HUES6 (cell line): ENCODE results near the gene SOCS4.
"Not testable (repeated sequence)": the region's sequence is repeated elsewhere in the genome, so short reads cannot be mapped to it uniquely, and the experiment has no call there.

Experiments
- H3K27ac ChIP-seq: 2 replicates; pipeline ENCODE4 v1.7.0; 2013; ENCODE audit warnings: low read depth, mild to moderate bottlenecking, low read length, inconsistent platforms
- H3K27me3 ChIP-seq: 2 replicates; pipeline ENCODE4 v1.6.1; 2013; ENCODE audit warnings: low read length; ENCODE audit not compliant: control insufficient read depth, insufficient read depth
- H3K36me3 ChIP-seq: 2 replicates; pipeline ENCODE4 v1.6.1; 2013; ENCODE audit warnings: low read length; ENCODE audit not compliant: control insufficient read depth, insufficient read depth
- H3K4me1 ChIP-seq: 2 replicates; pipeline ENCODE4 v1.6.1; 2013; ENCODE audit warnings: low read length; ENCODE audit not compliant: control insufficient read depth, insufficient read depth
- H3K4me3 ChIP-seq: 2 replicates; pipeline ENCODE4 v1.5.1; 2013; ENCODE audit warnings: low read depth, low read length
- H3K9ac ChIP-seq: one replicate; pipeline ENCODE4 v1.6.1; 2013; ENCODE audit warnings: mild to moderate bottlenecking, low read length
- H3K9me3 ChIP-seq: 2 replicates; pipeline ENCODE4 v1.6.1; 2013; ENCODE audit warnings: low read depth, low read length; ENCODE audit not compliant: control insufficient read depth, insufficient read depth

Gene SOCS4

DNA sequence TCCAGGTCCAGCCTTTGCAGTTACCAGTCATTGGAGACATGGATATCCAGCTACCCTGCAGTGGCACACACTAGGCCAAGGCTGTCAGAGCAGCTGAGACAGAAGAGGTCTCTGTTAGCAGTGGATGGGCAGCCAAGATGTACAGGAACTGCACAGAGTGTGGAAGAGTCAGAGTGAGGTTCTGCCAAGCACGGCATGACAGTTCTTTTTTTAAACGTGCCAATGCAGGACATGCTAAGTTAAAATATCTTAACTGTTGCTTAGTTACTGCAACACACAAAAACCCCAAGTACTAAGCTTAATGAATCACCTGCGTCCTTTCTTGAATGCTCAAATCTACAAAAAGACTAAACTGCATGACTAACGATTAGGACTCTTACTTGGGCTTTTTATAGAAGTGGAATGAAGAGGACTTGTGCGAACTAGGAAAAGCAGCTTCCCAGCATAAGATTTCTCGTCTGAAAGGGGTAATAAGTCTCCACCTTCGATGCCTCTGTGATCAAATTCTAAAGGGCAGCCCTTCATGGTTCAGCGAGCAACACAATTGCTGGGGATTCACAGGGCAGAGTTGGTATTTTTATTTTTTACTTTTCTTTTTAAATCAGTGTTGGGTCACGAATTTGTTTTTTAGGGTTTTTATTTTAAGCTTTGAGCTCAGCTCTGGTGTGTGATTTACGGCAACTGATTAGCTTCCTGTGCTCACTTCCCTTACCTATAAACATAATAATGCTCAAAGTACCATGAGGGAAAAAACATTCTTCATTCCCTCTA is 45.0 kb downstream of the SOCS4 start:
- H3K27me3 ChIP-seq = no peaks in the 10 kb centered on the region
- H3K27ac ChIP-seq = no peak overlapping the region

DNA sequence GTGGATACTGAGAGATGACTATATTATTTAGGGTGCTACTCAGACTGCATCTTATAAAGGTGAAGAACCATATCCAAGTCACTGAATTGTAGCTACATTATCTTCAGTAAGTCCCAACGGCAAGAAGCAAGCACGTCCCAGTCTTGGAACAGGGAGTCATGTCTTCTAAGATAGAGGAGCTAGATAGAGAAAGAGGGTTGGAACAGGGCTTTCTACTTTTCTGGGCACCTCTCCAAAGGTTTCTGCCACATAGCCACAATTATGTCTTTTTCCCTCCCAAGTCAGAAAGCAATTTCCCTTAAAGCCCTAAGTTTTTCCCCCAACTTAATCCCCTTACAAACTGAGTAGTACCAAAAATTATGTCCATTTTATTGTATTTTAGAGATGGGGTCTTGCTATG is 46.8 kb downstream of the SOCS4 start:
- no peak overlapping the region for H3K4me3 ChIP-seq
- no peak overlapping the region for H3K27ac ChIP-seq
- H3K4me1 ChIP-seq = peaks cover 9% of the 10 kb centered on the region; the same call in 1 of the 2 replicates
- no peak overlapping the region for H3K9ac ChIP-seq
- H3K27me3 ChIP-seq = no peaks in the 10 kb centered on the region
- 0 out of 2 replicates have a peak, but pooled peaks cover 3% of the 10 kb centered on the region for H3K36me3 ChIP-seq
- H3K9me3 ChIP-seq = no peaks in the 10 kb centered on the region

More for the DNA sequence above, 45.0 kb downstream of the SOCS4 start:
- Histone ChIP-seq H3K36me3 (0 out of 2 replicates have a peak, but pooled peaks cover 3% of the 10 kb centered on the region), H3K4me3 (no peak overlapping the region), H3K9ac (no peak overlapping the region), H3K4me1 (peaks cover 9% of the 10 kb centered on the region; the same call in 1 of the 2 replicates), H3K9me3 (no peaks in the 10 kb centered on the region)

DNA sequence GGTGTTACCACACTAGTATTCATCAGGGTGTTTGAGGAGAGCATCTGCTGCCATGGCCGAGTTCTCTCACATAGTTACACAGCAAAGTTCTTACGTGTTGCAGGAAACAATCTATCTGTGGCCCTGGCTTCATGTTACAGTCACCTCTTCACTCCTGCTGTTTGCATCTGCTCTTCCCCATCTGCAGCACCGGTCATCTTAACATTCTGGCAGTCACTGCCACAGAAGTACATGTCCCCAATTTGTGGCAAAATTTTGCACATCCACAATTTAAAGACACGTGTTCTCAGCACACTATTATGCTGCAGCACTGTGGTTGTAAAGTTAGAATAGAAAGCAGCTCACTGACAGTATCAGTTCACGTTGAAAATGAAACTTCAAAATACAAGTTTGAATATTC is 47.6 kb downstream of the SOCS4 start:
- Histone ChIP-seq H3K27me3 (no peaks in the 10 kb centered on the region), H3K9ac (no peak overlapping the region), H3K27ac (no peak overlapping the region), H3K4me3 (no peak overlapping the region), H3K36me3 (0 out of 2 replicates have a peak, but pooled peaks cover 1% of the 10 kb centered on the region), H3K9me3 (no peaks in the 10 kb centered on the region), H3K4me1 (peaks cover 9% of the 10 kb centered on the region; the same call in 1 of the 2 replicates)

DNA sequence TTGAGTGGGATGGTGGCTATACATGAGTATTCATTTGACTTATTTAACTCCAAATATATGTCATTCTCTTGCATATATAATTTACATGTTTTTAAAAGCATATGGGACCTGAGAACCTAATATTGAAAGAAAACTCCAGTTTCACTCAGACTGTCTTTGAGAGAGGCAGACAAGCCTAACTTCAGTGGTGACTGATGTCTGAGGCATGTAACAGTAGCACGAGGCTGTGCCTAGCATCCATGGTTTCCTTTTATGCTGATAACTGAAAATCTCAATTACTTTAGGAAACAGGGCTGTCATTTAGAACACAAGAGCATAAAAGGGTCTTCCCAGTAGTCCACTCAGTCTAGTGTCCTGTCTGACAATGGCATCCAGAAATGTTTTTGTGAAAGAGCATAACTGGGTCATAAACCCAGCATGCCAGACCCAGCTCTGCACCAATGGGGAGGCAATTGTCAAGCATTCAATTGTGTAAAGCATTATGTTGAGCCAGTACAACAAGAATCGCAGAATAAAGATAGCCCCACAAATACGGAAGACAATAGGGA is 48.7 kb downstream of the SOCS4 start:
- H3K9me3 ChIP-seq = no peaks in the 10 kb centered on the region
- no peaks in the 10 kb centered on the region for H3K27me3 ChIP-seq
- H3K27ac ChIP-seq = no peak overlapping the region
- H3K4me1 ChIP-seq = peaks cover 9% of the 10 kb centered on the region; the same call in 1 of the 2 replicates
- no peak overlapping the region for H3K4me3 ChIP-seq
- no peak overlapping the region for H3K9ac ChIP-seq
- H3K36me3 ChIP-seq = no peaks in the 10 kb centered on the region

DNA sequence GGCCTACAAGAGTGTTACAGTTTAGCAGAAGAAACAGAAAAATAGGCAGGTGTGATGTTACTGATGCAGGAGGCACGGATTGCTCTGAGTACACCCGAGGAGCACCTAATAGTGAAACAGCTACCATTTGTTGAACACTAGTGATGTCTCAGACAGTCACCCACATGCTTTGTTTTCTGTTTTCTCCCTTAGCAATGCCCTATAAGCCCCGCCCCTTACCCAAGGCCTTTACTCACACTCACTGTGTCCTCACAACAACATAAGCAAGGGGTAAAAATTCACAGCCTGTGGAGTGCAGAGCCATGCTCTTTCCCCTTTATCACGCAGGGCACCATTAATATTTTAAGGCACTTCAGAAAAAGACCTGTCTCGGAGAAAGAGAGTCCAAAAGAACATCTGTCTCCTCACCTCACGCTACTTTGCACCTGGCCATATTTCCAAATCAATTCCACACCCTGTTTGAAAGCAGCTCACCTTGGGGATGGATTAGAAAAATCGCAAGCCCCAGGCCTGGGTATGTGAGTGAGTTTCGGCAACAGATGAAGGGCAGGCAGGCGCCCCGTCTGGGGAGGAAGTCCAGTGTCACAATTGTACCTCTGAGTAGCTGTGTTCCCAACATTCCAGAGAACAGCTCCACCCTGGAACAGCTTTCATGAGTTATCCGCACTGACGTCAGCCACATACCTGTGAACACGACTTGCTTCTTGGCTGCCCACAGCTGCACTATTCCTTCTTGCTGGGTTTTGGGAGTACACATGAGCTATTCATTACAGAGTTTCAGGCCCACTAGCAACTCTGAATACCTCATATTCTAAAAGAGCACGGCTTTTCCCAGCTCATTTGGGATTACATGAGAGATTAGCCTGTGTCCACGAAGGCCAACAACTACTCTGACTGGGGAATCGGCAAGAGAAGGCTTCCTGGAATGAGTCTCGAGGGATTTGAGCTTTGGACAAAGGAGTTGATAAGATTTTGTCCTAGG is 50.4 kb downstream of the SOCS4 start:
- Histone ChIP-seq H3K27me3 (no peaks in the 10 kb centered on the region), H3K27ac (no peak overlapping the region), H3K9me3 (no peaks in the 10 kb centered on the region), H3K9ac (no peak overlapping the region), H3K36me3 (no peaks in the 10 kb centered on the region), H3K4me3 (no peak overlapping the region), H3K4me1 (peaks cover 2% of the 10 kb centered on the region; the same call in 1 of the 2 replicates)

DNA sequence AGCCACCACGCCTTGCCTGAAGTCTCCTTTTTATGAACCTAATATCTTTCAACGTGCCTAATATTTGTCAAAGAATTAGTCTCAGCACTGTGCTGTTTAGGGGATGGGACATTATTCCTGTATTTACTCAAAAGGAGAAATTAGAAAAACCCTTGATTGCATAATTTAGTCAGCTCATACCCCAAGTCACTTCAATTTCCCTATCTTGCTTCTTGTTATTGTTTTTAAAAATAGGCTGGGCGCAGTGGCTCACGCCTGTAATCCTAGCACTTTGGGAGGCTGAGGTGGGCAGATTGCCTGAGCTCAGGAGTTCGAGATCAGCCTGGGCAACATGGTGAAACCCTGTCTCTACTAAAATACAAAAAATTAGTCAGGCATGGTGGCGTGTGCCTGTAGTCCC is 52.9 kb downstream of the SOCS4 start:
- not testable (repeated sequence) for H3K27ac ChIP-seq, H3K9ac ChIP-seq, H3K27me3 ChIP-seq

DNA sequence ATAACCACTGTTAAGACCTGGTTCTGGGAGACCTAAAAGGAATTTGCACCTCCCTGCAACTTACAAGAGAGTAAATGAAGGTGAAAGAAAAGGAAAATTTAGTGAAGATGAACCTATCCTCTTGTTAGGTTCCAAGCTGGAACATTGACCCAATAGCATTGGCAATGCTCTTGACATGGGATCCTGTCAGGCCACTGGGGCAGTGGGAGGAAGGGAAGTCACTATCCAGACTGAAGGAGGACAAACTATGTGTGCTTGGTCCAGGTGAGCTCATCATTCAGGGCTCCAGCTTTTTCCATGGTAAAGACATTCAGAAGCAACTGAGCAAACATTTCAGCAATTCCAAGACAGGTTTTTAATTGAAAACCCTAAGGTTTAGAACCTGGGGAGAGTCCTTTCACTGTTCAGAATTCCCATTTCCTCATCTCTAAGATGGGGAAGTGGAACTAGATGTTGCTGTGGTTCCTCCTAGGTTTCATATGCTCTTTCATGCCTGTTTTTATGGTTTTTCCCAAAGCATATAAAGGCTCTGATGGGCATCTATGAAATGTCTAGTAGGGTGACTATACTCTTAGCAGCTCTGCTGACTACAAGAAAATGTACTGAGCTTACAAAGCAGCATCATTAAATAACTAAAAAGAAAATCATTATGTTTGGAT is 57.5 kb downstream of the SOCS4 start:
- Histone ChIP-seq H3K9me3 (no peaks in the 10 kb centered on the region; the same call in 1 of the 2 replicates), H3K27me3 (no peaks in the 10 kb centered on the region), H3K27ac (no peak overlapping the region), H3K4me3 (no peak overlapping the region), H3K4me1 (no peaks in the 10 kb centered on the region), H3K36me3 (no peaks in the 10 kb centered on the region), H3K9ac (no peak overlapping the region)

More for the DNA sequence above, 52.9 kb downstream of the SOCS4 start:
- H3K4me3 ChIP-seq, H3K36me3 ChIP-seq, H3K4me1 ChIP-seq, H3K9me3 ChIP-seq: not testable (repeated sequence)

DNA sequence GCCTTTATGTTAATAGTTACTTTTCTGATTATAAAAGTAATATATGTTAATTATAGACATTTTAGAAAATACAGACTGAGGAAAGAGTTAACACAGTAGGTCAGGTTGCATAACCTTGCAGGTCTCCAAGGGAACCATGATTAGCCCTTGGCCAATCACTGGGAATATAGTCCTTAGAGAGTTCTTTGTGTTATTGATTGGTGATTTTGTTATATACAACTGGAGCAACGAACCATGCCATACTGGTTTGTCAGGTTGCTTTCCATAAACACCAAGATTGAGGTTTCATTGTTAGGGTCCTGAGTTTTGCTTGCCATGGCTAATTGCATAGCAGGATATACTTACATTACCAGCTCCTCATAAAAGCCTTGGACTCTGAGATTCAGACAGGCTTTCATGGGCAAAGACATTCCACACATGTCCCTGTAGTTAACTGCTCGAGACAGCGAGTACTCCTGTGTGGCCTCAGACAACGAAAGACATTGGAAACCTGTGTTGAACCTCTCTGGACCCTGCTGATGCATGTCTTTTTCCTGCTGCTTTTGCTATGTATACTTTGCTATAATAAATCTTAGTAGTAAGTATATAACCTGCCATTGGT is 58.1 kb downstream of the SOCS4 start:
- H3K4me1 ChIP-seq = no peaks in the 10 kb centered on the region
- no peak overlapping the region for H3K9ac ChIP-seq
- no peaks in the 10 kb centered on the region for H3K27me3 ChIP-seq
- H3K36me3 ChIP-seq = no peaks in the 10 kb centered on the region
- no peaks in the 10 kb centered on the region; the same call in 1 of the 2 replicates for H3K9me3 ChIP-seq
- no peak overlapping the region for H3K4me3 ChIP-seq
- no peak overlapping the region for H3K27ac ChIP-seq

DNA sequence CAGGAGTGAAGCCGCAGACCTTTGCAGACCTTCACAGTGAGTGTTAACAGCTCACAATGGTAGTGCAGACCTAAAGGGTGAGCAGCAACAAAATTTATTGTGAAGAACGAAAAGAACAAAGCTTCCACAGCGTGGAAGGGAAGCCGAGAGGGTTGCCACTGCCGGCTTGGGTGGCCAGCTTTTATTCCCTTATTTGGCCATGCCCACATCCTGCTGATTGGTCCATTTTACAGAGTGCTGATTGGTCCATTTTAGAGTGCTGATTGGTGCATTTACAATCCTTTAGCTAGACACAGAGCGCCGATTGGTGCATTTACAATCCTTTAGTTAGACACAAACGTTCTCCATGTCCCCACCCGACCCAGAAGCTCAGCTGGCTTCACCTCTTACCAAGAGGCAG is 59.9 kb downstream of the SOCS4 start:
- H3K36me3 ChIP-seq = no peaks in the 10 kb centered on the region
- H3K27me3 ChIP-seq = no peaks in the 10 kb centered on the region
- H3K9me3 ChIP-seq = no peaks in the 10 kb centered on the region; the same call in 1 of the 2 replicates
- no peak overlapping the region for H3K4me3 ChIP-seq
- no peaks in the 10 kb centered on the region for H3K4me1 ChIP-seq
- no peak overlapping the region for H3K27ac ChIP-seq
- H3K9ac ChIP-seq = no peak overlapping the region

DNA sequence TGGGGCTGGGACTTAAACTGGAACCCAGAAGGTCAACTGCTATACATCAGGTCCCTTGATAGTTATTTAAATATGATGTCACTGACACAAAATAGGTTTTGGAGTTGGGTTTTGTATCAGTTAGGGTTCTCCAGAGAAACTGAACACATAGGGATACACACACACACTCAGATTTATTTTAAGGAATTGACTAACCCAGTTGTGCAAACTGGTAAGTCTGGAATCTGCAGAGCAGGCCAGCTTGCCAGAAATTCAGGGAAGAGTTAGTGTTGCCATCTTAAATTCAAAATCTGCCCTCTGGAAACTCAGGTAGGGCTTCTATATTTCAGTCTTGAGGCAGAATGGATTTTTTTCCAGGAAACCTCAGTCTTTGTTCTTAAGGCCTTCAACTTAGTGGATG is 61.3 kb downstream of the SOCS4 start:
- H3K9me3 ChIP-seq = no peaks in the 10 kb centered on the region; the same call in 1 of the 2 replicates
- H3K9ac ChIP-seq = no peak overlapping the region
- no peaks in the 10 kb centered on the region for H3K36me3 ChIP-seq
- no peak overlapping the region for H3K4me3 ChIP-seq
- H3K27ac ChIP-seq = no peak overlapping the region
- H3K4me1 ChIP-seq = no peaks in the 10 kb centered on the region
- H3K27me3 ChIP-seq = no peaks in the 10 kb centered on the region
